Head of caudate nucleus (tissue), 42 donors: ENCODE measurements around the gene MRTFA.
"Not testable (repeated sequence)": the region's sequence is repeated elsewhere in the genome, so short reads cannot be mapped to it uniquely, and the experiment has no call there.

Experiments used
- DNase-seq, 42 donors: peaks; one replicate each; pipeline versions ENCODE4 v3.0.0 to v3.0.0-alpha.2; 2020 to 2021; ENCODE audit warnings: mixed read lengths in 7 of 42
- intact Hi-C: fragments of 100-400 bp; cut with DNase I; formaldehyde crosslinking; loops from one replicate; pipeline ENCODE4 v1.15.0; 2022

The MRTFA gene

GRCh38 chr22:40635043-40635939 is 1.2 kb downstream of the MRTFA start:
- peak in 3 of 42 donors; percentile 15 to 37 (median 27) for DNase-seq
- intact Hi-C loops, result loop anchor here (5.0 kb wide), 1 partner anchor 103 kb away; no protein-coding TSS in a partner anchor

- intact Hi-C loops, result no loop called here
- DNase-seq, result peak in 4 of 42 donors; percentile 4 to 35 (median 20)
Measured at GRCh38 chr22:40634119-40634903, 2.2 kb downstream of the MRTFA start.

- DNase-seq, result no peak
- intact Hi-C loops, result no loop called here
Measured at GRCh38 chr22:40633036-40633435, 3.5 kb downstream of the MRTFA start.

- intact Hi-C loops, result no loop called here
- peak in 2 of 42 donors; percentile 5 to 22 for DNase-seq
Measured at GRCh38 chr22:40631925-40632324, 4.6 kb downstream of the MRTFA start.

- peak in 1 of 42 donors; percentile 30 for DNase-seq
- intact Hi-C loops, result no loop called here
Measured at GRCh38 chr22:40628354-40629042, 8.0 kb downstream of the MRTFA start.

- DNase-seq, result peak in 1 of 42 donors; percentile 29
- intact Hi-C loops, result no loop called here
Measured at GRCh38 chr22:40627612-40628011, 8.9 kb downstream of the MRTFA start.

- DNase-seq, result no peak
- intact Hi-C loops, result no loop called here
Measured at GRCh38 chr22:40626851-40627250, 9.7 kb downstream of the MRTFA start.

GRCh38 chr22:40625794-40626193 is 10.7 kb downstream of the MRTFA start:
- intact Hi-C loops, result not testable (repeated sequence)
- peak in 1 of 42 donors; percentile 18 for DNase-seq

GRCh38 chr22:40625281-40625680 is 11.2 kb downstream of the MRTFA start:
- DNase-seq, intact Hi-C loops: not testable (repeated sequence)

GRCh38 chr22:40624770-40625169 is 11.7 kb downstream of the MRTFA start:
- intact Hi-C loops, result no loop called here
- no peak for DNase-seq

- intact Hi-C loops, result no loop called here
- no peak for DNase-seq
Measured at GRCh38 chr22:40621309-40622151, 15.0 kb downstream of the MRTFA start.

GRCh38 chr22:40620464-40621046 is 16.0 kb downstream of the MRTFA start:
- DNase-seq, result no peak
- intact Hi-C loops, result no loop called here

GRCh38 chr22:40618400-40618799 is 18.1 kb downstream of the MRTFA start:
- DNase-seq, result no peak
- intact Hi-C loops, result no loop called here

- no peak for DNase-seq
- intact Hi-C loops, result no loop called here
Measured at GRCh38 chr22:40616578-40616977, 19.9 kb downstream of the MRTFA start.

GRCh38 chr22:40613067-40613466 is 23.5 kb downstream of the MRTFA start:
- DNase-seq, result no peak
- intact Hi-C loops, result no loop called here

GRCh38 chr22:40612291-40612751 is 24.2 kb downstream of the MRTFA start:
- intact Hi-C loops, result no loop called here
- no peak for DNase-seq

- intact Hi-C loops, result no loop called here
- DNase-seq, result no peak
Measured at GRCh38 chr22:40611606-40612005, 24.9 kb downstream of the MRTFA start.

- no peak for DNase-seq
Measured at GRCh38 chr22:40610329-40610850, 26.1 kb downstream of the MRTFA start.

More at GRCh38 chr22:40610329-40610850, 26.1 kb downstream of the MRTFA start:
- intact Hi-C loops, result no loop called here
